Lower leg skin (tissue), 4 donors: Measurements from ENCODE around the gene GRB7. TPM values are rescaled to one million over a fixed set of nuclear protein-coding genes. Genes with fewer than 3 reads are reported as not detected.

Source experiments
- DNase-seq, 2 donors: peaks; one replicate each; pipeline ENCODE4 v3.0.0-alpha.2; 2019; ENCODE audit warnings: low spot score in 2 of 2
- H3K4me3 ChIP-seq: fragments of 200-600 bp; sonication (generic); 2 replicates; pipeline ENCODE4 v1.5.1; 2017; ENCODE audit warnings: mild to moderate bottlenecking, low read depth; ENCODE audit not compliant: poor library complexity, severe bottlenecking
- POLR2A ChIP-seq, 2 donors: fragments of 450-650 bp; IDR thresholded peaks; one replicate each; pipeline ENCODE4 v1.6.1; 2016 to 2017; ENCODE audit warnings: antibody characterized with exemption in 2 of 2, mild to moderate bottlenecking in 1 of 2, moderate library complexity in 1 of 2
- WGBS, 2 donors: methylation state at CpG; one replicate each; pipeline ENCODE4 v1.1.5; 2018; 5-methylcytosine and 5-hydroxymethylcytosine counted together
- intact Hi-C: fragments of 100-400 bp; cut with DNase I; formaldehyde crosslinking; loops from one replicate; pipeline ENCODE4 v1.15.0; 2023; ENCODE audit warnings: low total_unique reads
- total RNA-seq, 4 donors: library from RNA; depleted of rRNA; stranded (reverse); fragments of >200 nt; gene quantifications; one replicate each; pipeline ENCODE4 v1.1.0, GENCODE V29; 2016
- TF ChIP-seq, protein P1 (sequence below), 3 donors: fragments of 450-650 bp; IDR thresholded peaks; one replicate each; pipeline ENCODE4 v1.5.1; 2016; ENCODE audit warnings: antibody characterized with exemption in 3 of 3, mild to moderate bottlenecking in 3 of 3, moderate library complexity in 2 of 3

Gene GRB7
- total RNA-seq, 4 donors from 2014 or later: 66.0 to 148 (median 97.4) TPM

DNA sequence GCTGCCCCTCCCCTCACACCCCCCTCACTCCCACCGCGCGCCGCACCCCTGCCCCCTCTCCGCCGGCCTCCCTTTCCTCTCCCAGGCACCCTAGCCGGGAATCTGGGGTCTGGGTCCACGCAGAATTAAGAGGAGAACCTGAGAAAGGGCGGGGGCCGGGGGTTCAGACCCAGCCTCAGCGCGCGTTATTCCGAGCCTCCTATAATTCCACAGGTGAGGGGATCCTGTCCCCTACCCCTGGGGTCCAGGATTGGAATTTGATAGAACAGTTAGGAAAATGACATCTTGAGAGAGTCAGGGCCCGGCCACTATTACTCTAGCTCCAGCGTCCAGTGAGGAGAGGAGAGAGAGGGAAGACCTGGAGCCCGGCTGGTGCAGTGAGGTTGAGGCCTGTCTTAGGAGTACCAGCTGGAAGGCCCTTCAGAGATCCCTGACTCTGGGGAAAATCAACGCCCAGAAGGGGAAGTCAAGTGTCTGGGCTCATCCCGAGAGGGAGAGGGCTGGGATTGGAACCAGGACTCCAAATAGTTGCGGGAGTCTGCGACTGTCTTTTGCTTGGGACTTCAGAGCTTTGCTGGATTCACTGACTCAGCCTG, 17.3 kb downstream of the GRB7 start:
- intact Hi-C loops: loop anchor here (5.0 to 10.0 kb wide), 3 partner anchors 110 to 548 kb away; partner anchors contain the start of genes IKZF3 and ZPBP2
- peak overlapping the region; percentile 44 for H3K4me3 ChIP-seq
- DNase-seq: peak in 1 of 2 donors; percentile 89
- TF ChIP-seq, protein P1, sequence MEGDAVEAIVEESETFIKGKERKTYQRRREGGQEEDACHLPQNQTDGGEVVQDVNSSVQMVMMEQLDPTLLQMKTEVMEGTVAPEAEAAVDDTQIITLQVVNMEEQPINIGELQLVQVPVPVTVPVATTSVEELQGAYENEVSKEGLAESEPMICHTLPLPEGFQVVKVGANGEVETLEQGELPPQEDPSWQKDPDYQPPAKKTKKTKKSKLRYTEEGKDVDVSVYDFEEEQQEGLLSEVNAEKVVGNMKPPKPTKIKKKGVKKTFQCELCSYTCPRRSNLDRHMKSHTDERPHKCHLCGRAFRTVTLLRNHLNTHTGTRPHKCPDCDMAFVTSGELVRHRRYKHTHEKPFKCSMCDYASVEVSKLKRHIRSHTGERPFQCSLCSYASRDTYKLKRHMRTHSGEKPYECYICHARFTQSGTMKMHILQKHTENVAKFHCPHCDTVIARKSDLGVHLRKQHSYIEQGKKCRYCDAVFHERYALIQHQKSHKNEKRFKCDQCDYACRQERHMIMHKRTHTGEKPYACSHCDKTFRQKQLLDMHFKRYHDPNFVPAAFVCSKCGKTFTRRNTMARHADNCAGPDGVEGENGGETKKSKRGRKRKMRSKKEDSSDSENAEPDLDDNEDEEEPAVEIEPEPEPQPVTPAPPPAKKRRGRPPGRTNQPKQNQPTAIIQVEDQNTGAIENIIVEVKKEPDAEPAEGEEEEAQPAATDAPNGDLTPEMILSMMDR (IDR thresholded peaks at IDR 0.05): no peak
- TF ChIP-seq POLR2A (IDR thresholded peaks at IDR 0.05): no peak
- 37 to 46% methylated on average over 19 to 21 of the region's 21 CpGs for WGBS, 2 donors

DNA sequence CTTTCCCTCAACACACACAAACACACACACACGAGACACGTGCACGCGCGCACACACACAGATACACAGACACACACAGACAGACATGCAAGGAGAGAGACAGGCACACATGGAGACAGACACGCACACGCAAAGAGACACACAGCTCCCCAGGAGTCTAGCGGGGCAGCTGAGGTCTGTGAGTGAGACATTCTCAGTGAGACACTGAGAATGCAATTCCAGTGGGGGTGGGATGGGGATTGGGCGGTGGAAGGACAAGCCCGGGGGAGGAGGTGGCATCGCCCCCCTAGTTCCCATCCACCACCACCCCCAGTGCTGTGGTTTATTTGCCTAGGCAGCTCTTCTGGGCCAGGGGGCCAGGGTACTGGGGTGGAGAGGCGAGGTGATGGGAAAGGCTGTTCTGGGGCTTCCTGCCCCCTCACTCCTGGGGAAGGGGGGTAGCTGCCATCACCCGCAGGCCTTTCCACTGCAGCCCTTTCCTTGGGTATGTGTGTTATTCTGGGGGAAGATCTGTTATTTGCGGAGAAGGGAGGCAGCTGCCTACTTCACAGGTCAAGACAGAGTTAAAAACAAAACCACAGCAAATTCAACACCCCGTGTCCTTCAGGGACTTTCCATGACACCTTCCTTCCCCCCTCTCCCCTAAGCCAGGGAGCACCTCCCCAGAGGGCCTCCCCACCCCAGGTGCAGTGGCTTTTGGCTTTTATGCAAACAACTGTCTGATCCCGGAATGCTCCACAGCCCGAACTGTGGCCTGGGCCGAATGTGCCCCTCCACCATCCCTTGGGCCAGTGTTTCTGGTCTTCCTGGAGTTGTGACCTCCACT, 18.0 kb downstream of the GRB7 start:
- TF ChIP-seq, protein P1 (IDR thresholded peaks at IDR 0.05): no peak
- TF ChIP-seq POLR2A (IDR thresholded peaks at IDR 0.05): no peak
- 60 to 71% methylated on average over 18 of the region's 18 CpGs for WGBS, 2 donors
- no peak overlapping the region for H3K4me3 ChIP-seq
- intact Hi-C loops: loop anchor here (5.0 to 10.0 kb wide), 2 partner anchors 109 to 548 kb away; partner anchors contain the start of genes IKZF3 and ZPBP2
- DNase-seq: peak in 1 of 2 donors; percentile 85

DNA sequence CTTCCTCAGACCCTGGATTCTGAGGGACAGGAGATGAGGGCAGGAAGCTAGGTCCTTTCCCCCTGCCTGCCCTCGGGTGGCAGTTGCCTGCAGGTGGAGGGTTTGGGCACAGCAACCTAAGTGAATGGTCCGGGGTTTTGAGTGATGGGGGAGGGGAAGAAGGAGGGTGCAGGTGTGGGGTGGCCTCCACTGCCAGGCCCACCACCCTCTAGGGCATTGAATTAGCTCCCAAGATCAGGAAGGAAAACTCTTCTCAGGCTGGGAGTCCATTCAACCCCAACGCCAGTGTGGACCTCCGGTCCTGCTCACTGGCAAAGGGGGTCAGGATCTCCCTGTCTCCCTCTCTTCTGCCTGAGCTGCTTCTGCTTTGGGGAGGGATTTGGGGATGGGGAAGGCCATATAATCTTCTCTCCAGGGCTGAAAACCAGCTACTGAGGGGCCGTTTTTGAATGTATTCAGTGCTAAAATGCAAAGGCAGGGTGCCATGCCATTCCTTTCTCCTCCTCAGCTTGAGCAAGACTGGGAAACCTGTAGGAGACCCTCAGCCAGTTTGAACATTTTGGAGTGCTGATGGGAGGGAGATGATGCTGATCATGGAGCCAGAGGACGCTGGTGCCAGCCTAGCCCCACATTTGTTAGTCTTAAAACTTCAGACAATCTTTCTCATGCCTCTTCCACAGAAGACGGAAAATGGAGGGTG, 18.8 kb downstream of the GRB7 start:
- H3K4me3 ChIP-seq: no peak overlapping the region
- peak in 1 of 2 donors; percentile 82 for DNase-seq
- TF ChIP-seq, protein P1 (IDR thresholded peaks at IDR 0.05): no peak
- TF ChIP-seq POLR2A (IDR thresholded peaks at IDR 0.05): no peak
- intact Hi-C loops: loop anchor here (5.0 to 10.0 kb wide), 2 partner anchors 108 to 549 kb away; partner anchors contain the start of genes IKZF3 and ZPBP2
- whole genome bisulfite sequencing, 2 donors: 69 to 79% methylated on average over 7 of the region's 7 CpGs

DNA sequence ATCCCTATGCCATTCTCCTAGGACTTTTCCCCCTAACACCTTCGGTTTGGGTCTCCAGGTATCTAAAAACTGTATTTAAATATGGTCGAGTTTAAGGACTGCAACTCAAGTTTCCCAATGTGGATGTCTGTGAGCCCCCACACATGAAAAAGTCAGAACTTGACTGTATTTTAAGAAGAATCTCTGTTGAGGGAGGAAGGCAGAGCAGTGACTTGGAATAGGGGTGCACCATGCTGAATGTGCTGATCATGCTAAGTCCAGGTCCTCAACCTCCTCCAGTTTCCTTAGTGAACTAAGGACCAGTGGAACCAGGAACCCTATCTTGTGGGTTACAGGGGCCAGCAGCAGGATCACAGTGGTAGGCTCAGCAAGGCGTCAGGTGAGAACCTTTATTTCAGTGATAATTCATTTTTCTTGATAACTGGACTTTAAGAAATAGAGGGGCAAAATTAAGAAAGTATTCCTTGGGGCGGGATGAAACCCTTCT, 19.5 kb downstream of the GRB7 start:
- WGBS, 2 donors: 87 to 90% methylated on average over 4 of the region's 4 CpGs
- DNase-seq: peak in 1 of 2 donors; percentile 68
- TF ChIP-seq, protein P1 (IDR thresholded peaks at IDR 0.05): no peak
- no peak for TF ChIP-seq POLR2A (IDR thresholded peaks at IDR 0.05)
- no peak overlapping the region for H3K4me3 ChIP-seq
- intact Hi-C loops: loop anchor here (5.0 to 10.0 kb wide), 2 partner anchors 108 to 550 kb away; partner anchors contain the start of genes IKZF3 and ZPBP2
